ENCODE data around the gene PRR3.

Gene PRR3

DNA sequence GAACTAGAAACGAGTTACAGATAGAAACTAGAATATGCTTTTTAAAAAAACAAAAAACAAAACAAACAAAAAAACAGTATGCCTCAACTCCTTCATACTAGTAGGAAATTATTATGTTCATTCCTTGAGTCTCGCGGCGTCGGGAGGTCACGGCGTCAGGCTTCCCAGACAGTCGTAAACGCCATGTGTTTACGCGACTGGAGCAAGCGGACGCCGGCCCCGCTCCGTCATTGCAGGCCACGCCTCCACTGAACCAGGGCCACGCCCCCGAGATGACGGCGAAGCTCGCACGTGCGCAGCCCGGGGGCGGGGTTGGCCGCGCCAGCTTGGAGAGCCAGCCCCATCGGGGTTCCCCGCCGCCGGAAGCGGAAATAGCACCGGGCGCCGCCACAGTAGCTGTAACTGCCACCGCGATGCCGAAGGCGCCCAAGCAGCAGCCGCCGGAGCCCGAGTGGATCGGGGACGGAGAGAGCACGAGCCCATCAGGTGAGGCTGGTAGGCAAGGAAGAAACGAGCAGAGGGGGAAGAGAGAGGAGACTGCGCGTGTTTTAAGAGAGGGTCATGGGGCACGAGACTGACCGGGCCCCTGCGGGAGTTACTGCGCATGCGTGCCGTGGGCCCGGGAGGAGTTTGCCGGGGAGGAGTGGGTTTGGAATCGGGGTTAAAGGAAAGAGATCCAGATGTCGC is 14.1 kb downstream of the PRR3 start, which contains the start of gene ABCF1:
Gene ABCF1 (plus strand): TSS at position 368 of the 687 bp plus-strand sequence. CDS start 46 bp downstream, at position 414.
- Mint-ChIP-seq H3K4me1 (peaks cover 42% of the 10 kb centered on the region), H3K27ac (peak within 1 kb of the TSS; percentile 81 to 98 (median 94)), H3K36me3 (ENCODE audit: low read depth) (peaks cover 6% of the 10 kb centered on the region), H3K27me3 (ENCODE audit: low read depth) (no peaks in the 10 kb centered on the region), H3K4me3 (peak within 1 kb of the TSS; percentile 93 to 99 (median 97)), H3K9me3 (no peaks in the 10 kb centered on the region)
- TF ChIP-seq, protein P1, sequence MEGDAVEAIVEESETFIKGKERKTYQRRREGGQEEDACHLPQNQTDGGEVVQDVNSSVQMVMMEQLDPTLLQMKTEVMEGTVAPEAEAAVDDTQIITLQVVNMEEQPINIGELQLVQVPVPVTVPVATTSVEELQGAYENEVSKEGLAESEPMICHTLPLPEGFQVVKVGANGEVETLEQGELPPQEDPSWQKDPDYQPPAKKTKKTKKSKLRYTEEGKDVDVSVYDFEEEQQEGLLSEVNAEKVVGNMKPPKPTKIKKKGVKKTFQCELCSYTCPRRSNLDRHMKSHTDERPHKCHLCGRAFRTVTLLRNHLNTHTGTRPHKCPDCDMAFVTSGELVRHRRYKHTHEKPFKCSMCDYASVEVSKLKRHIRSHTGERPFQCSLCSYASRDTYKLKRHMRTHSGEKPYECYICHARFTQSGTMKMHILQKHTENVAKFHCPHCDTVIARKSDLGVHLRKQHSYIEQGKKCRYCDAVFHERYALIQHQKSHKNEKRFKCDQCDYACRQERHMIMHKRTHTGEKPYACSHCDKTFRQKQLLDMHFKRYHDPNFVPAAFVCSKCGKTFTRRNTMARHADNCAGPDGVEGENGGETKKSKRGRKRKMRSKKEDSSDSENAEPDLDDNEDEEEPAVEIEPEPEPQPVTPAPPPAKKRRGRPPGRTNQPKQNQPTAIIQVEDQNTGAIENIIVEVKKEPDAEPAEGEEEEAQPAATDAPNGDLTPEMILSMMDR (IDR thresholded peaks at IDR 0.05; ENCODE audit: unreplicated experiment in 3 of 3) = no peak

DNA sequence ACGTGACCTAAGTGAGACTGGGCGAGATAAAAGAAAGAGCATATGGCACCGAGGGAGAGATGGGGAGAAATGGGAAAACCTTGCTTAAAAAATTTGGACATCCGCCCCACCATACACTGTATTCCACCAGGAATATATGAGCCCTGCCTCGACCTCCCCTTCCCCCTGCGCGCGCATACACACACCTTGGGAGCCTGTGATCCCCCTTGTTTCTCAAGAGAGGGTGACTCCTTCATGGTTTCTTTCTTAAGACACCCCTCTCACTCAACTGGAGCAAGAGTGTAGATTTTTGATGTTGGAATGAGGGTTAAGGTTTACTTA is 14.6 kb downstream of the PRR3 start:
- Mint-ChIP-seq H3K4me1 (peaks cover 42% of the 10 kb centered on the region), H3K27ac (peak overlapping the region; percentile 81 to 98 (median 94)), H3K4me3 (peak overlapping the region; percentile 93 to 99 (median 97)), H3K36me3 (ENCODE audit: low read depth) (peaks cover 10% of the 10 kb centered on the region), H3K27me3 (ENCODE audit: low read depth) (no peaks in the 10 kb centered on the region), H3K9me3 (no peaks in the 10 kb centered on the region)
- TF ChIP-seq, protein P1 (IDR thresholded peaks at IDR 0.05; ENCODE audit: unreplicated experiment in 3 of 3) = no peak

DNA sequence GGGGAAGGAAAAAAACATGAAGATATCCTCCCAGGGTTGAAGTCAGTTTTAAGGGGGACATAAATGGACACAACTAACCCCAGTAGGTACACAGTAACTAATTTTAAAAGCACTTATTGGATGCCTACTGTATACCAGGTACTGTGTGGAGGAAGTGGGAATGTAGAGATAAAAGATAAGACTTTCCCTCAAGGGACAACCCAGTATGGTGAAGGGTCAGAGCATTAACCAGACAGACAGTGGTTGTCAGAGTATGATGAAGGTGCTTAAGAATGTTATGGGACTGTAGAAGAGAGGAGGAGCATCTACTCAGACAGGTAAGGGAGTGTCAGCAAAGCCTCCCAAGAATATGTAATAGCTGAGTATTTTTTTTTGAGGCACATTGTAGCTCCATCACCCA is 15.1 kb downstream of the PRR3 start:
- no peaks in the 10 kb centered on the region for H3K27me3 Mint-ChIP-seq (ENCODE audit: low read depth)
- TF ChIP-seq, protein P1 (IDR thresholded peaks at IDR 0.05; ENCODE audit: unreplicated experiment in 3 of 3) = no peak
- H3K36me3 Mint-ChIP-seq (ENCODE audit: low read depth) = peaks cover 14% of the 10 kb centered on the region
- peak overlapping the region; percentile 93 to 99 (median 97) for H3K4me3 Mint-ChIP-seq
- H3K27ac Mint-ChIP-seq = peak overlapping the region in 1 of 3 experiments; percentile 98
- H3K9me3 Mint-ChIP-seq = no peaks in the 10 kb centered on the region
- peaks cover 42% of the 10 kb centered on the region for H3K4me1 Mint-ChIP-seq

DNA sequence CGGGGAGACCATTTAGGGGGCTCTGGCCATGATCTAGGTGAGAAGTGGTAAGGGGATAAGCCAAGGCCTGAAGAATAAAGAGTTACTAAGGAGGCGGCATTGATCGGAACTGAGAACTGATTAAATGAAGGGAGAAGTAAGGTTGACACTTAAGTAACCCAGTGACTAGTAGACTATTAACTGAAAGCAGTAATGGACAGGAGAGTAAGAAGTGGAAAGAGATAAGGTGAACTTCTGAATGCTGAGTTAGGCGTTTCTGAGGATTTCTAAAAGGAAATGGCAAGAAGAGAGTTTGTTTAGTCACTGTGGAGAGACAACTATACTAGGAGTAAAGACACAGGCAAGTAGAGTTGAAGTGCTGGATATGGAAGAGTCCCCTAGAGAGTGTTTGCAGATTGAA is 16.0 kb downstream of the PRR3 start:
- Mint-ChIP-seq H3K36me3 (ENCODE audit: low read depth) (peaks cover 24% of the 10 kb centered on the region), H3K9me3 (no peaks in the 10 kb centered on the region), H3K27me3 (ENCODE audit: low read depth) (no peaks in the 10 kb centered on the region), H3K4me1 (peaks cover 42% of the 10 kb centered on the region), H3K4me3 (peak overlapping the region; percentile 7 to 97 (median 52)), H3K27ac (peak overlapping the region in 2 of 3 experiments; percentile 12 to 13)
- TF ChIP-seq, protein P1 (IDR thresholded peaks at IDR 0.05; ENCODE audit: unreplicated experiment in 3 of 3) = no peak

DNA sequence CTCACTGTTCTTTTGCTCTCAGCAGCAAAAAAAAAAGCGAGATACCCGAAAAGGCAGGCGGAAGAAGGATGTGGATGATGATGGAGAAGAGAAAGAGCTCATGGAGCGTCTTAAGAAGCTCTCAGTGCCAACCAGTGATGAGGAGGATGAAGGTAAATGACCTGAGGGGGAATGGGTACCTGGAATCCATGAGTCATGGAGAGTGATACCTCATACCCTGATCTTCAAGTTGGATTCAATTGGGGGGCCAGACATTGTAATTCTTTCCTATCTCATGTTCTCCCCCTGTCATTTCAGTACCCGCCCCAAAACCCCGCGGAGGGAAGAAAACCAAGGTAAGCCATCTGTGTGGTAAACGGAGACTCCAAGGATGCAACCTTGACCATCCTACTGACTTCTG is 21.0 kb downstream of the PRR3 start:
- Mint-ChIP-seq H3K36me3 (ENCODE audit: low read depth) (peaks cover 67% of the 10 kb centered on the region), H3K4me3 (no peak overlapping the region), H3K27me3 (ENCODE audit: low read depth) (no peaks in the 10 kb centered on the region), H3K4me1 (peaks cover 8% of the 10 kb centered on the region), H3K27ac (no peak overlapping the region), H3K9me3 (no peaks in the 10 kb centered on the region)
- TF ChIP-seq, protein P1 (IDR thresholded peaks at IDR 0.05; ENCODE audit: unreplicated experiment in 3 of 3) = no peak

DNA sequence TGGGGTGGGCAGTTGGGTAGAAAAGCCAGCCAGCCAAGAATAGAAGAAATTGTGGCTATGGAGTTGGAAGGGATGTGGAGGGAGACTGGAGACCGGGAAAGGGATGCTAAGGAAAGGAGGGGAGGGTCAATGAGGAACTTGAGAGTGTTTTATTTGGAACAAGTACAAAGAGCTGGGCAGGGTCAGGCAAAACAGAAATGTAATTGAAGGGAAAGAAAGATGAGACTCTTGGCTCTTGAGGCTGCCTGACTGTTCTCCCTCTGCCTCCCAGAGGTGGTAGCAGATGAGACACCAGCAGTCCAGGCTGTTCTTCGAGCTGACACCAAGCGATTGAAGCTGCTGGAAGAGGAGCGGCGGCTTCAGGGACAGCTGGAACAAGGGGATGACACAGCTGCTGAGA is 26.8 kb downstream of the PRR3 start:
- Mint-ChIP-seq H3K36me3 (ENCODE audit: low read depth) (peaks cover 85% of the 10 kb centered on the region), H3K4me1 (no peaks in the 10 kb centered on the region), H3K27me3 (ENCODE audit: low read depth) (no peaks in the 10 kb centered on the region), H3K9me3 (no peaks in the 10 kb centered on the region), H3K27ac (no peak overlapping the region), H3K4me3 (no peak overlapping the region)
- TF ChIP-seq, protein P1 (IDR thresholded peaks at IDR 0.05; ENCODE audit: unreplicated experiment in 3 of 3) = no peak
